ENCODE measurements around the gene YIPF3.
A peak's percentile ranks its signal among the peaks of the same experiment; 100 is the strongest.
"Not testable (repeated sequence)": the region's sequence is repeated elsewhere in the genome, so short reads cannot be mapped to it uniquely, and the experiment has no call there.

YIPF3 gene

GRCh38 chr6:43509142-43509983, 7.4 kb downstream of the YIPF3 start:
- no peak for DNase-seq

GRCh38 chr6:43508481-43509141, 8.1 kb downstream of the YIPF3 start:
- DNase-seq: no peak

- DNase-seq: peak; percentile 83
Measured at GRCh38 chr6:43506667-43507471, 9.9 kb downstream of the YIPF3 start.

GRCh38 chr6:43506171-43506570, 10.6 kb downstream of the YIPF3 start:
- no peak for DNase-seq

GRCh38 chr6:43505718-43506117, 11.0 kb downstream of the YIPF3 start:
- DNase-seq: no peak

GRCh38 chr6:43504756-43505593, 11.8 kb downstream of the YIPF3 start:
- DNase-seq: no peak

GRCh38 chr6:43503443-43503842, 13.3 kb downstream of the YIPF3 start:
- DNase-seq: no peak

GRCh38 chr6:43502666-43503065, 14.1 kb downstream of the YIPF3 start:
- DNase-seq: no peak

GRCh38 chr6:43500921-43501320, 15.8 kb downstream of the YIPF3 start:
- DNase-seq: no peak

- no peak for DNase-seq
Measured at GRCh38 chr6:43499028-43499815, 17.5 kb downstream of the YIPF3 start.

- DNase-seq: not testable (repeated sequence)
Measured at GRCh38 chr6:43498291-43498690, 18.4 kb downstream of the YIPF3 start.

GRCh38 chr6:43497689-43498088, 19.0 kb downstream of the YIPF3 start:
- DNase-seq: no peak

GRCh38 chr6:43497129-43497396, 19.7 kb downstream of the YIPF3 start:
- no peak for DNase-seq

GRCh38 chr6:43496370-43497128, 20.2 kb downstream of the YIPF3 start:
- DNase-seq: no peak

GRCh38 chr6:43495409-43495941, 21.3 kb downstream of the YIPF3 start:
- DNase-seq: no peak

GRCh38 chr6:43494766-43495165, 22.0 kb downstream of the YIPF3 start:
- no peak for DNase-seq

- no peak for DNase-seq
Measured at GRCh38 chr6:43494321-43494720, 22.4 kb downstream of the YIPF3 start.

- DNase-seq: no peak
Measured at GRCh38 chr6:43493833-43494232, 22.9 kb downstream of the YIPF3 start.

GRCh38 chr6:43493230-43493629, 23.5 kb downstream of the YIPF3 start:
- DNase-seq: no peak

- DNase-seq: no peak
Measured at GRCh38 chr6:43492673-43493072, 24.1 kb downstream of the YIPF3 start.

Measured in activated CD4-positive, alpha-beta T cell treated with anti-CD3 and anti-CD28 coated beads, Interleukin-10, Interleukin-2, amounts not matched to agents 100 ng/mL and 50 ng/mL, durations not matched to agents 16 hours and 8 hours (primary cell).